CD4-positive, alpha-beta T cell (primary cell): ENCODE results near the gene NOC4L. TPM values are rescaled to one million over a fixed set of nuclear protein-coding genes. Genes with fewer than 3 reads are reported as not detected.

Experiments used
- ATAC-seq: fragments of 200-7000 bp; cut with Tn5 transposase; one replicate; pipeline ENCODE4 v1.10.0; 2022; ENCODE audit warnings: mild to moderate bottlenecking; ENCODE audit not compliant: poor library complexity
- CTCF ChIA-PET: fragments of 350-600 bp; sonication (Branson Sonifier 250); formaldehyde crosslinking; loops from one replicate; lab custom pipeline; 2021; ENCODE audit warnings: antibody characterized with exemption, inconsistent platforms; lab: Charles Lee
- POLR2A ChIA-PET: fragments of 350-600 bp; sonication (Branson Sonifier 250); formaldehyde crosslinking; loops from one replicate; lab custom pipeline; 2021; ENCODE audit warnings: antibody characterized with exemption, inconsistent platforms; lab: Charles Lee
- DNase-seq, 14 experiments: peaks; one replicate each; pipeline ENCODE4 v3.0.0-alpha.2; 2013 to 2020; ENCODE audit warnings: mixed read lengths in 2 of 14
- H3K27ac ChIP-seq, 2 donors: one replicate each; pipeline versions ENCODE4 v1.5.1 to v1.7.0; 2013; ENCODE audit warnings: low read length in 2 of 2, low read depth in 1 of 2, mild to moderate bottlenecking in 1 of 2
- H3K27me3 ChIP-seq, 2 experiments: 1 replicate in 1 of 2; 2 replicates in 1 of 2; pipeline versions ENCODE4 v1.6.1 to v1.7.0; 2013; ENCODE audit warnings: low read length in 2 of 2, control low read depth in 1 of 2, mild to moderate bottlenecking in 1 of 2, moderate library complexity in 1 of 2; ENCODE audit not compliant: insufficient read depth in 2 of 2, control insufficient read depth in 1 of 2
- H3K36me3 ChIP-seq: one replicate; pipeline ENCODE4 v1.6.1; 2013; ENCODE audit warnings: low read length, control low read depth; ENCODE audit not compliant: insufficient read depth
- H3K4me1 ChIP-seq: one replicate; pipeline ENCODE4 v1.6.1; 2013; ENCODE audit warnings: low read length, control low read depth; ENCODE audit not compliant: insufficient read depth
- H3K4me3 ChIP-seq: one replicate; pipeline ENCODE4 v1.5.1; 2013; ENCODE audit warnings: mild to moderate bottlenecking, low read length, moderate library complexity
- H3K9me3 ChIP-seq, 2 experiments: 1 replicate in 1 of 2; 2 replicates in 1 of 2; pipeline versions ENCODE4 v1.6.1 to v1.7.0; 2013; ENCODE audit warnings: low read length in 2 of 2, mild to moderate bottlenecking in 2 of 2, control low read depth in 1 of 2, moderate library complexity in 1 of 2; ENCODE audit not compliant: control insufficient read depth in 1 of 2, insufficient read depth in 1 of 2
- H3K27ac Mint-ChIP-seq: one replicate; pipeline ENCODE4 v1.8.0; 2020; ENCODE audit warnings: mixed read lengths
- H3K27me3 Mint-ChIP-seq: one replicate; pipeline ENCODE4 v1.8.0; 2021; ENCODE audit warnings: mixed read lengths
- H3K36me3 Mint-ChIP-seq: one replicate; pipeline ENCODE4 v1.8.0; 2021; ENCODE audit warnings: low read depth, mixed read lengths
- H3K4me1 Mint-ChIP-seq: one replicate; pipeline ENCODE4 v1.8.0; 2021; ENCODE audit warnings: low read depth, mixed read lengths
- H3K4me3 Mint-ChIP-seq: one replicate; pipeline ENCODE4 v1.8.0; 2020; ENCODE audit warnings: mild to moderate bottlenecking, mixed read lengths
- H3K9me3 Mint-ChIP-seq: one replicate; pipeline ENCODE4 v1.8.0; 2020; ENCODE audit warnings: mixed read lengths
- CTCF ChIP-seq: fragments of 200-600 bp; IDR thresholded peaks from one replicate; pipeline ENCODE4 v1.8.0; 2022; ENCODE audit warnings: antibody characterized with exemption, mild to moderate bottlenecking
- intact Hi-C, 2 experiments: fragments of 100-400 bp; cut with DNase I in 1 of 2; cut with micrococcal nuclease in 1 of 2; formaldehyde crosslinking; loops; one replicate each; pipeline versions ENCODE4 v1.15.1 to v1.9.0; 2023 to 2025; cut with DNase I, micrococcal nuclease
- total RNA-seq, 174 experiments: library from RNA in 2 of 174; stranded (reverse) in 2 of 174; gene quantifications; one replicate each; pipeline ENCODE4 v1.2.3 and lab custom pipeline; 2021 to 2026

NOC4L gene
- total RNA-seq, 2 experiments from 2014 or later, result 21.8 to 22.3 TPM

- peaks cover 41% of the 10 kb centered on the region for H3K36me3 ChIP-seq
- CTCF ChIA-PET, result no interaction called here
- no peak for DNase-seq
Observed at GRCh38 chr12:132125736-132126135, 18.5 kb upstream of the NOC4L start.

GRCh38 chr12:132127041-132127440 is 17.2 kb upstream of the NOC4L start:
- peaks cover 45% of the 10 kb centered on the region for H3K36me3 Mint-ChIP-seq
- no peaks in the 10 kb centered on the region for H3K4me1 ChIP-seq
- POLR2A ChIA-PET, result no interaction called here

More at GRCh38 chr12:132125736-132126135, 18.5 kb upstream of the NOC4L start:
- Histone ChIP-seq H3K4me3 (no peak overlapping the region), H3K4me1 (no peaks in the 10 kb centered on the region), H3K27me3 (no peaks in the 10 kb centered on the region), H3K27ac (no peak overlapping the region), H3K9me3 (peaks cover 4 to 7% of the 10 kb centered on the region in 2 experiments)
- H3K27ac Mint-ChIP-seq, result no peak overlapping the region
- TF ChIP-seq CTCF, result no peak
- no peaks in the 10 kb centered on the region for H3K27me3 Mint-ChIP-seq
- no peaks in the 10 kb centered on the region for H3K4me1 Mint-ChIP-seq
- peaks cover 3% of the 10 kb centered on the region for H3K9me3 Mint-ChIP-seq
- H3K36me3 Mint-ChIP-seq, result peaks cover 45% of the 10 kb centered on the region
- POLR2A ChIA-PET, result no interaction called here
- ATAC-seq, result no peak
- H3K4me3 Mint-ChIP-seq, result no peak overlapping the region
- intact Hi-C loops, result loop anchor here in 1 of 2 experiments (2.0 kb wide), 1 partner anchor 57 kb away; no protein-coding TSS in a partner anchor

GRCh38 chr12:132129007-132129406 is 15.2 kb upstream of the NOC4L start:
- H3K9me3 ChIP-seq, result peaks cover 7 to 14% of the 10 kb centered on the region in 2 experiments
- H3K36me3 ChIP-seq, result peaks cover 22% of the 10 kb centered on the region
- no peak overlapping the region for H3K4me3 ChIP-seq
- Mint-ChIP-seq H3K4me1 (no peaks in the 10 kb centered on the region), H3K9me3 (peaks cover 3% of the 10 kb centered on the region), H3K27me3 (no peaks in the 10 kb centered on the region), H3K36me3 (peaks cover 39% of the 10 kb centered on the region), H3K27ac (no peak overlapping the region), H3K4me3 (no peak overlapping the region)
- POLR2A ChIA-PET, result no interaction called here
- DNase-seq (no peak), ATAC-seq (no peak)
- no peaks in the 10 kb centered on the region for H3K4me1 ChIP-seq
- no peak overlapping the region for H3K27ac ChIP-seq
- H3K27me3 ChIP-seq, result no peaks in the 10 kb centered on the region
- TF ChIP-seq CTCF, result no peak
- CTCF ChIA-PET, result no interaction called here
- intact Hi-C loops, result no loop called here

More at GRCh38 chr12:132127041-132127440, 17.2 kb upstream of the NOC4L start:
- TF ChIP-seq CTCF, result no peak
- Mint-ChIP-seq H3K9me3 (peaks cover 3% of the 10 kb centered on the region), H3K4me1 (no peaks in the 10 kb centered on the region), H3K27me3 (no peaks in the 10 kb centered on the region), H3K27ac (no peak overlapping the region), H3K4me3 (no peak overlapping the region)
- no peak overlapping the region for H3K27ac ChIP-seq
- peaks cover 7% of the 10 kb centered on the region in 2 experiments for H3K9me3 ChIP-seq
- no peaks in the 10 kb centered on the region for H3K27me3 ChIP-seq
- ATAC-seq, result no peak
- intact Hi-C loops, result no loop called here
- CTCF ChIA-PET, result no interaction called here
- DNase-seq, result no peak
- H3K36me3 ChIP-seq, result peaks cover 29% of the 10 kb centered on the region
- H3K4me3 ChIP-seq, result no peak overlapping the region
